ENCODE data around the gene CD36. TPM values are rescaled to one million over a fixed set of nuclear protein-coding genes. Genes with fewer than 3 reads are reported as not detected.
"Not testable (repeated sequence)": the region's sequence is repeated elsewhere in the genome, so short reads cannot be mapped to it uniquely, and the experiment has no call there.

Gene CD36
- total RNA-seq, 3 donors from 2014 or later: 240 to 2,026 (median 919) TPM

DNA sequence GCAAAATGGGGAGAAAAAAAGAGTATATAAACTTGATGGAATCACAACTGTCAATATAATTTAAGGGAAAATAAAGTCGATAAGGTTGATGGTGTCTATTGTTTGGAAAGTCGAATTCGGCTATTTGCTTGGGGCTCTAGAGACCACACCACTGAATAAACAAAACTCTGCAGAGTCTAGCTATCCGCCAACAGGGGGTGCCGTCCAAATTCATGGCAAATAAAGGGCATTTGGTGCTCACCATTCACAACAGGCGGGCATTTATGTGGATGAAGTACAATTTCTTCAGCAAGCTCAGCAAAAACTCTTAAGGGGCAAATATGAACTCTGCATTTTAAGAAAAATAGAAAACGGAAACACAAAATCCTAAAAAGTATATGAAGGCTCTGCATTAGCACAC, 23.3 kb downstream of the CD36 start:
- Histone ChIP-seq H3K27me3 (no peaks in the 10 kb centered on the region), H3K9me3 (no peaks in the 10 kb centered on the region), H3K36me3 (no peaks in the 10 kb centered on the region), H3K27ac (no peak overlapping the region), H3K4me3 (no peak overlapping the region), H3K4me1 (no peaks in the 10 kb centered on the region)
- intact Hi-C loops (cut with DNase I; ENCODE audit: low total_unique reads): no loop called here
- DNase-seq (ENCODE audit: low spot score in 2 of 2): no peak
- TF ChIP-seq, protein P1, sequence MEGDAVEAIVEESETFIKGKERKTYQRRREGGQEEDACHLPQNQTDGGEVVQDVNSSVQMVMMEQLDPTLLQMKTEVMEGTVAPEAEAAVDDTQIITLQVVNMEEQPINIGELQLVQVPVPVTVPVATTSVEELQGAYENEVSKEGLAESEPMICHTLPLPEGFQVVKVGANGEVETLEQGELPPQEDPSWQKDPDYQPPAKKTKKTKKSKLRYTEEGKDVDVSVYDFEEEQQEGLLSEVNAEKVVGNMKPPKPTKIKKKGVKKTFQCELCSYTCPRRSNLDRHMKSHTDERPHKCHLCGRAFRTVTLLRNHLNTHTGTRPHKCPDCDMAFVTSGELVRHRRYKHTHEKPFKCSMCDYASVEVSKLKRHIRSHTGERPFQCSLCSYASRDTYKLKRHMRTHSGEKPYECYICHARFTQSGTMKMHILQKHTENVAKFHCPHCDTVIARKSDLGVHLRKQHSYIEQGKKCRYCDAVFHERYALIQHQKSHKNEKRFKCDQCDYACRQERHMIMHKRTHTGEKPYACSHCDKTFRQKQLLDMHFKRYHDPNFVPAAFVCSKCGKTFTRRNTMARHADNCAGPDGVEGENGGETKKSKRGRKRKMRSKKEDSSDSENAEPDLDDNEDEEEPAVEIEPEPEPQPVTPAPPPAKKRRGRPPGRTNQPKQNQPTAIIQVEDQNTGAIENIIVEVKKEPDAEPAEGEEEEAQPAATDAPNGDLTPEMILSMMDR (IDR thresholded peaks at IDR 0.05): no peak
- no peak for TF ChIP-seq POLR2A (IDR thresholded peaks at IDR 0.05)
- TF ChIP-seq POLR2AphosphoS5 (IDR thresholded peaks at IDR 0.05): no peak

DNA sequence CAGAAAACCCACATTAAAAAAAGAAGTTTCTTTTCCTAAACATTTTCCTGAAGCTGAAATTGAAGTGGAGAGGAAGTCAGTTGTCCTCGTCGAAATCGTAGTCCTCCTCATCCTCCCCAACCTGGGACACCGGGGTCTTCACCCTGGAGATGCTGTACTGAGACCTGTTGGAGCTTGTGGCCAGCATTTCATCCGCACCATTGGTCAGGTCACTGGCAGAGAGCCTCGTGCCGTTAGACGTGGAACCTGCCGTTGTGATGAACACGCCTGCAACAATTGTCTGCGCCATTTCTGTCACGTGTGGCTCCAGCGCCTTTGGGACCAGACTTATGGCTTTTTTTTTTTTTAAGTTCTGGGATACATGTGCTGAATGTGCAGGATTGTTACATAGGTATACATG, 23.8 kb downstream of the CD36 start:
- DNase-seq (ENCODE audit: low spot score in 2 of 2): no peak
- Histone ChIP-seq H3K27ac (no peak overlapping the region), H3K36me3 (no peaks in the 10 kb centered on the region), H3K4me3 (no peak overlapping the region), H3K4me1 (no peaks in the 10 kb centered on the region), H3K27me3 (no peaks in the 10 kb centered on the region), H3K9me3 (no peaks in the 10 kb centered on the region)
- TF ChIP-seq POLR2A (IDR thresholded peaks at IDR 0.05) (no peak), POLR2AphosphoS5 (IDR thresholded peaks at IDR 0.05) (no peak)
- TF ChIP-seq, protein P1 (IDR thresholded peaks at IDR 0.05): no peak
- intact Hi-C loops (cut with DNase I; ENCODE audit: low total_unique reads): no loop called here

DNA sequence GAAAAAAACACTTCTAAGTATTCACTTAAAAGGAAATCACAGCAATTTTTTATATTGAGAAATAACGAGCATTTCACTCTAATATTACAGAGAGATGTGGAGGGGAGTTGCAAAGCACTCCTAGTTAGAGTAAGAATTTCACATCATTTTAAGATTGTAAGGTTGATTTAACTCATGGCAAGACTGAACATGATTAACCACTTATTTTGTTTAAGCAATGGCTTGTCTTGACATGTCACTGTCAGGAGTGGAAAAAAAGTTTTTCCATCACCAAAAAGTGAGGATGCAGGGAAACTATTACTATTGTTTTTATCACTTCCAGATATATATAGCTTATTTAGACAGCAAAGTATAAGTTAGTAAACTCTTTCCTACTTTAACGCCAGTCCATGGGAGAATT, 27.1 kb downstream of the CD36 start:
- intact Hi-C loops (cut with DNase I; ENCODE audit: low total_unique reads): no loop called here
- DNase-seq (ENCODE audit: low spot score in 2 of 2): no peak
- H3K27me3 ChIP-seq: no peaks in the 10 kb centered on the region
- H3K9me3 ChIP-seq: no peaks in the 10 kb centered on the region
- TF ChIP-seq, protein P1 (IDR thresholded peaks at IDR 0.05): no peak
- TF ChIP-seq POLR2AphosphoS5 (IDR thresholded peaks at IDR 0.05) (no peak), POLR2A (IDR thresholded peaks at IDR 0.05) (no peak)
- no peak overlapping the region for H3K27ac ChIP-seq
- no peaks in the 10 kb centered on the region for H3K36me3 ChIP-seq
- no peaks in the 10 kb centered on the region for H3K4me1 ChIP-seq
- no peak overlapping the region for H3K4me3 ChIP-seq

DNA sequence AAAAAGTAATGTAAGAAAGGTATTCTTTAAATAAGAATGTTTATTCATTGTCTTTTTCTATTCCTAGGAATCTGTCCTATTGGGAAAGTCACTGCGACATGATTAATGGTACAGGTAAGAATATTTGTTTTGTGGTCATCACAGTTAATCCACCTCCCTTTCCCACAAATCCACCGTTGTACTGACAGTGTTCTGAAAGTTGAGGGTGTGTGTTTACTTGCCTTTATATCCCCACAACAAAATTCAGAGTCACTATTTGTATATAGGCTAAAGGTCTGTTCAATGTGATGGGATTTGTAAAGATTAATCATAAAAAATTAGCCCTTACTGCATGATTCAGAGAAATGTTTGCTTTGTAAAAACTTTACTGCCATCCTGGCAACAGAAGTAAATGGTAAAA, 27.9 kb downstream of the CD36 start:
- no peaks in the 10 kb centered on the region for H3K27me3 ChIP-seq
- TF ChIP-seq, protein P1 (IDR thresholded peaks at IDR 0.05): no peak
- TF ChIP-seq POLR2AphosphoS5 (IDR thresholded peaks at IDR 0.05) (no peak), POLR2A (IDR thresholded peaks at IDR 0.05) (no peak)
- no peaks in the 10 kb centered on the region for H3K36me3 ChIP-seq
- H3K27ac ChIP-seq: no peak overlapping the region
- no peak overlapping the region for H3K4me3 ChIP-seq
- no peak for DNase-seq (ENCODE audit: low spot score in 2 of 2)
- H3K9me3 ChIP-seq: no peaks in the 10 kb centered on the region
- intact Hi-C loops (cut with DNase I; ENCODE audit: low total_unique reads): no loop called here
- H3K4me1 ChIP-seq: no peaks in the 10 kb centered on the region

DNA sequence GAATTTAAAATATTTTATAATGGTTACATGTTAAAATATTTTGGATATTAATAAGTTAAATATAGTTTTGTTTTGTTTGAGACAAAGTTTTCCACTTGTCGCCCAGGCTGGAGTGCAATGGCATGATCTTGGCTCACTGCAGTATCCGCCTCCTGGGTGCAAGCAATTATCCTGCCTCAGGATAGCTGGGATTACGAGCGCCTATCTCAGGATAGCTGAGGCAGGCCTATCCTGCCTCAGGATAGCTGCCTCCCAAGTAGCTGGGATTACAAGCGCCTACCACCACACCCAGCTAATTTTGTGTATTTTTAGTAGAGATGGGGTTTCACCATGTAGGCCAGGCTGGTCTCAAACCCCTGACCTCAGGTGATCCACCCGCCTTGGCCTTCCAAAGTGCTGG, 30.9 kb downstream of the CD36 start:
- DNase-seq (ENCODE audit: low spot score in 2 of 2); H3K4me3 ChIP-seq; H3K27me3 ChIP-seq; H3K36me3 ChIP-seq; H3K4me1 ChIP-seq; H3K27ac ChIP-seq; intact Hi-C loops (cut with DNase I; ENCODE audit: low total_unique reads); H3K9me3 ChIP-seq: not testable (repeated sequence)

DNA sequence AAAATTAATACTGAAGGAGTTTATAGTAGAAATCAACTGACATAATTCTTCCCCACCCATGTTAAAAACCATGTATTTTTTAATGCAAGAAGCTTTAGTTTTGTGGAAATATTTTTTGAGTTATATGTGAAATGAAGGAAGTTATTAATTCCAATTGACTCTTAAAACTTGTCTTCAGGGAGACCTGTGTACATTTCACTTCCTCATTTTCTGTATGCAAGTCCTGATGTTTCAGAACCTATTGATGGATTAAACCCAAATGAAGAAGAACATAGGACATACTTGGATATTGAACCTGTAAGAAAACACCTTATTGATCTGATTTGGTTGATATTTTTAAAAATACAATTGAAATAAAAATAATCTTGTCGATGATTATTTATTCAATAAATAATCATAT, 33.3 kb downstream of the CD36 start:
- no peak for DNase-seq (ENCODE audit: low spot score in 2 of 2)
- no peak overlapping the region for H3K27ac ChIP-seq
- no peaks in the 10 kb centered on the region for H3K9me3 ChIP-seq
- no peak overlapping the region for H3K4me3 ChIP-seq
- intact Hi-C loops (cut with DNase I; ENCODE audit: low total_unique reads): no loop called here
- no peaks in the 10 kb centered on the region for H3K4me1 ChIP-seq
- TF ChIP-seq POLR2A (IDR thresholded peaks at IDR 0.05) (no peak), POLR2AphosphoS5 (IDR thresholded peaks at IDR 0.05) (no peak)
- TF ChIP-seq, protein P1 (IDR thresholded peaks at IDR 0.05): no peak
- no peaks in the 10 kb centered on the region for H3K36me3 ChIP-seq
- H3K27me3 ChIP-seq: no peaks in the 10 kb centered on the region

Measured in breast epithelium (tissue), 4 donors.